Activated CD8-positive, alpha-beta memory T cell treated with anti-CD3 and anti-CD28 coated beads, Interleukin-2, amount 50 U/mL, for 24 hours (primary cell): ENCODE measurements around the gene HLA-DRB1.
"Not testable (repeated sequence)": the region's sequence is repeated elsewhere in the genome, so short reads cannot be mapped to it uniquely, and the experiment has no call there.

Experiments used
- DNase-seq: peaks from one replicate; pipeline ENCODE4 v3.0.0-alpha.2; 2020; ENCODE audit errors: extremely low read depth

The HLA-DRB1 gene

DNA sequence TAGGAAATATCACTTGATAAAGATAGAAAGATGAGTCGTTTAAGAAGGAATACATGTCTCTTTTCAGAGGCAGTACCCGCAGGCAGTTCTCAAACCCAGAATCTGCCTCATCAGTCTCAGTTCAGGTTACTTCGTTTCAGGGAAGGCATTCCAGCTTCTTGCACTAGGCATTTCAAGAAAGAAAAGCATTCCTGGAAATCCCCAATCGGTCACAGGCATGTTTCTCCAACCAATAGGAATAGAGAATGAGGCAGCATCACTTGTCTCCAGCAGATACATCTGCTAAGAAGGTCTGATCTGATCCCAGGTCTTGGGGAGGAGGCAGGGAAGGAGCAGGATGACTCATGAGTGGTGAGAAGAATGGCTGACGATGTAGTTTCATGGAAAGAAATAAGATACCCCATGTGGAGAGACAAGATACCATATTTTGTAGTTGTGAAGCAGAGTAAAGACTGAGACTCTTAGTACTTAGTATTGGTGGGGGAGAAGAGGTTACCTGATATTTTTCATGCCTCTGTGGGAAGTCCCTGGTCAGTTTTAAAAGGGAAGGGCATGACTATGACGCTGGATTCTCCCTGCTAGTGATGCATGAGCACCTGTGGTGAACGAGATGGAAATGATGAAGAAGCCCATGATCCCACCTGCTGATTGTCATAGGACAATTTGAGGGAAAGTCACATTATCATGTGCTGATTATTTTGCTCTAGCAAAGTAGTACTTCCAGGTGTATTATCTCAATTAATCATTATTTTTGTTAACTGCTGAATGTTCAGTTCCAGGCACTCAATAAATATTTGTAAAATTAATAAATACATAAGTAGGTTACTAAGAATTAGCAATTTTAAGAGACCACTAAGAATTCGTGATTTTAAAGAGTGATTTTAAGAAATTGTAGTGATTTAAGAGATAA lies 20.3 kb upstream of the HLA-DRB1 start:
- no peak for DNase-seq

DNA sequence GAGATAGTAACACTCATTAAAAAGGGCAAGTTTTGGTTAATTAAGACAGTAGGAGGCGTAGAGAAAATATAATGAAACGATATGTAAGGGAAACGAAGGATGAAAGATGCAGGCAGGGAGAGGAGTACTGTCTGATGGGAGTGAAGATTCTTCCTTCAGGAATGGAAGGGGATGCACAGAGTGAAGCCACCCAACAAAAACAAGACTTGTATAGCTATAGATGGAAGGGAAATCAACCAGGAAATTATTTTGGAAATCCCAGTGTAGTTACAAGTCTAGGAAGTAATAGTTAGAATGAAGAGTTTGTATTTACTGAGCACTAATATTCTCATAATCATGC lies 19.7 kb upstream of the HLA-DRB1 start:
- no peak for DNase-seq

GRCh38 chr6:32608362-32608761 lies 18.7 kb upstream of the HLA-DRB1 start:
- no peak for DNase-seq

- DNase-seq = no peak
These were observed 18.3 kb upstream of the HLA-DRB1 start for GRCh38 chr6:32607988-32608298.

DNA sequence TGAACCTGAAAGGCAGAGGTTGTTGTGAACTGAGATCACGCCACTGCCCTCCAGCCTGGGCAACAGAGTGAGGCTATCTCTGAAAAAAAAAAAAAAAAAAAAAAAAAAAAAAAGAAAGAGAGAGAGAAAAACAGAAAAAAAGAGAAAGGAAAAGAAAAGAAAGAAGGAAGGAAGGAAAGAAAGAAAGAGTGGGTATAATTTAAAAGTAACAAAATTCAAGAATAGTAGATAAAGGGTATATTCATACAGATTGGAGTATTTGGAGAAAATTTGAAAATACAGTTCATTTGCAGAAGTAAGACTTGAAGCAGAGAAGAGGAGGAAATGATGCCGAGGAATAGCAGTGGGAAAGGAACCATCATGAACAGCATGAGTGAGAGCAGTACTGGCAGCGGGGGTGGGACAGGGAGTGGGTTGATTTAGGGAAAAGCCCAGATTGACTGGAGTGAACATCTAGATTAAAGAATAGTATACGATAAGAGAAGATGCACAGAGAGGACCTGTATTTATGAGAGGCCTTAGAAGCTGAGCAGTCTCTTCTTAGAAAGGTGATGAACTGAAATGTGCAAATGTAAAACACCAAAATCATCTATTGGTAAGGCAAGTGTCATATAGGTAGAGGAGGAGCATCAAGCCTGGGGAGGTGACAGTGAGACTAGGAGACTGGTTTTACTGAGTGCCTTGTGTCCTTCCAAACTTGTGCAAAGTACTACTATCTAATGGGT lies 17.8 kb upstream of the HLA-DRB1 start:
- DNase-seq = no peak

DNA sequence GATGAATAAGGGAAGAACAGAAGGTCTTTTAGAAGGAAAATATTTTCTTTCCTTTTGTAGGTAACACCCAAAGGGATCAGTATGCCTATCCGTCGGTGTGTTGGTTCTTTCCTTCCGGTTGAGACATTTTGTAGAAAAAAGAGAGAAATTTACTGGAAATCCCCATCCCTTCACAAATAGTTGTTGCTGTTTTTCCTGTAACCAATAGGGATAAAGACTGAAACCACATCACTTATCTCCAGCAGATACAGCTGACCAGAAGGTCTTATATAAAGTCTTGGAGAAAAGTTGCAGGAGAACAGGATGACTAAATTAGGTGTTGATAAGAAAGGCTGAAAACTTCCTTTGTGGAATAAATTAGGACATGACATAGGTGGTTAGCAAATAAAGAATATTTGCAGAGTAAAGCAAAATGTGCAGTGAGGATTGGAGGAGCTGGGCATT lies 14.8 kb upstream of the HLA-DRB1 start:
- no peak for DNase-seq

GRCh38 chr6:32603888-32604287 lies 14.2 kb upstream of the HLA-DRB1 start:
- no peak for DNase-seq

DNA sequence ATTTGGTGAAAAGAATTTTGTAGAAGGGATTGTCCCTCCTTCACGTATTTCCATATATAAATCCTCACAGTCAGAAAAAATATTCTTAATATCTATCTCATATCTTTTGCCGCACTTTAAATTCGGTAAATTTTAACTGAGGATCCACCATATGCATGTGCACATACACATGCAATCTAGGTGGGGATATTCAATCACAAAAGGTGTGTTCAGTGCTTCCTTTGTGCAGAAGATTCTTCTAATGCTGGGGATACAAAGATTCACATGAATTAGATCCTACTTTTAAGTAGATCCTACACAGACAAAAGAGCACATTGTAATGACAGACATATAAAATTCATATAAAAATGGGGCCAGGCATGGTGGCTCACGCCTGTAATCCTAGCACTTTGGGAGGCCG lies 13.6 kb upstream of the HLA-DRB1 start:
- no peak for DNase-seq

DNA sequence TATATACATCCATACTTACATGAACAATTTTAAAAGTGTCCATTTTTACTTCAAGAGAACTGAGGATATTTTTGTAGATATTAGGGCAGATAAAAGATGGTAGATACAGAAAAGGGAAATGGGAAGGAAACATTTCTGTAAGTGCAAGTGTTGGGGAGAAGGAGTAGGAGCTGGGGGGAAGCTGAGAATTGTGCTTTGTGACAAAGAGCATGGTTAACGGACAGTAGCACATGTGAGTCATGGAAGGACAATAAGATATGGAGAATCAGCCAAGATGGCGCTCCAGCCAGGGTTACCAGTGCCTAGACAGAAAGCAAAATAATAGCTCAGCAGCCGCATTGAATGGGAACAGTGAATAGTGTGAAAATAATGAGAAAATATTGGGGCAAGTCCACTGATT lies 12.7 kb upstream of the HLA-DRB1 start:
- DNase-seq = no peak

- no peak for DNase-seq
These were observed 7.4 kb upstream of the HLA-DRB1 start for GRCh38 chr6:32597024-32597423.

GRCh38 chr6:32590713-32591112 lies 1.1 kb upstream of the HLA-DRB1 start:
- not testable (repeated sequence) for DNase-seq

DNA sequence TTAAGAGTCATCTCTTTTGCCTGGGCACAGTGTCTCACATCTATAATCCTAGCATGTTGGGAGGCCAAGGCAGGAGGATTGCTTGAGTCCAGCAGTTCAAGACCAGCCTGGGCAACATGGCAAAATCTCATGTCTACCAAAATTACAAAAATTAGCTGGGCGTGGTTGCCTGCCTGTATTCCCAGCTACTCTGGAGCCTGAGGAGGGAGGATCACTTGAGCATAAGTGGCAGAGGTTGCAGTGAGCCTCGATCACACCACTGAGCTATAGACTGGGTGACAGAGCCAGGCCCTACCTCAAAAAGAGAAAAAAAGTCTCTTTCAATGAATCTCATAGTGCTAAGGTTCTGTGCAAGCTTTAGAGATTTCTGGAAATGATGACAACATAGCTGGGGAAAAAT lies 1.5 kb downstream of the HLA-DRB1 start:
- DNase-seq = no peak

GRCh38 chr6:32583527-32583898 lies 6.1 kb downstream of the HLA-DRB1 start:
- no peak for DNase-seq

DNA sequence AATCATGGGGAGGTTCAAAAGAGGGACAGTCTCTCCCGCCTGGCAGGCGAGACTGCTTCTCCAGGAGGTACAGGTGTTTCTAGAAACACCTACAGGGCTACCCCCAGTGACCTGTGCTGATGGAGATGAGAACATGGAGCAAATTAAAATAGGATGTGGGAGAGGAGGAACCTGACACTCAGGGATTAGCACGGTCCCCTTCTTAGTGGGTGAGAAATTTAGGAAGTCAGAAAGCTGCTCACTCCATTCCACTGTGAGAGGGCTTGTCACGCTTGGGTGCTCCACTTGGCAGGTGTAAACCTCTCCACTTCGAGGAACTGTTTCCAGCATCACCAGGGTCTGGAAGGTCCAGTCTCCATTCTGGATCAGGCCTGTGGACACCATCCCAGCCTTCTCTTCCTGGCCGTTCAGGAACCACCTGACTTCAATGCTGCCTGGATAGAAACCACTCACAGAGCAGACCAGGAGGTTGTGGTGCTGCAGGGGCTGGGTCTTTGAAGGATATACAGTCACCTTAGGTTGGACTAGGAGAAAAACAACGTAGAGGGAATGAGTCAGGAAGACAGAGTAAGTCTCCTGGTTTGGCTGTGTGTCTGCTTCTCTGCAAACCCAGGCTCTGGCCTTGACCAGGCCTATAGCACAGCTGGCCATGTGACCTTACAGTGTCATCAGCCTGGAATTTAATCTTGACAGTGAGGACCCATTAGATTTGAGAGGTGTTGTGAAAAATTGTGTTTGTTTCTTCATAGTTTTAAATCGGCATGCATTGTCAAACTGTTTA lies 8.1 kb downstream of the HLA-DRB1 start:
- no peak for DNase-seq

DNA sequence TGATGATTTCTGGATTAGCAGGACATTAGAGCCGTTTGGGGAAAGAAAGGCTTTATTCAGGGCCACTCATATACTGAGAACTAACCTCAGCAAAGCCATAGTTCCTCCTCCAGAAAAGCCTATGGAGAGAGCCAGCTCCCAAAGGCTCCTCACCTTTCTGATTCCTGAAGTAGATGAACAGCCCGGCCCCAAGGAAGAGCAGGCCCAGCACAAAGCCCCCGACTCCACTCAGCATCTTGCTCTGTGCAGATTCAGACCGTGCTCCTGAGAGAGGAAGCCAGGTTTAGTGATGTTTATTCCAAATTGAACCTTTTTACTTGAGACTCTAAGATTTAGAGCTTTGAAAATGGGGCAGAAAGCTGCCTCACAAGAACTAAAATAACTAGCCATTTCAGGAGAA lies 9.1 kb downstream of the HLA-DRB1 start:
- DNase-seq = no peak

DNA sequence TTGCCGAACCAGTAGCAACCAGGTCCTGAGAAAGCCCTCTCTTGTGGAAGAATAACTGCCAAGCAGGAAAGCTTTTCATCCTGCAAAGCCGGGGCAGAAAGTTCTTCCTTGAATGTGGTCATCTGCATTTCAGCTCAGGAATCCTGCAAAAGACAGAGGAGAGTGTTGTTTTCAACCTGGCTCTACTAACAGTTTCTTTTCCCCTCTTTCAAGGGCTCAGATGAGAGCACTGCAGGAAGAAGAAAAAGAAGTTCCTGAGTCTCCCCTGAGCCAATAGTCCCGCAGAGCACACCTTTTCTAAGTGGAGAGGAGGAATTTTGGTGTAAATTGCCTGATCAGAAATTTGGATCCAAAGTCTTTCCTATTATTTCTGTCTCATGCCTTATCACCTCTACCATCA lies 10.7 kb downstream of the HLA-DRB1 start:
- DNase-seq = no peak

DNA sequence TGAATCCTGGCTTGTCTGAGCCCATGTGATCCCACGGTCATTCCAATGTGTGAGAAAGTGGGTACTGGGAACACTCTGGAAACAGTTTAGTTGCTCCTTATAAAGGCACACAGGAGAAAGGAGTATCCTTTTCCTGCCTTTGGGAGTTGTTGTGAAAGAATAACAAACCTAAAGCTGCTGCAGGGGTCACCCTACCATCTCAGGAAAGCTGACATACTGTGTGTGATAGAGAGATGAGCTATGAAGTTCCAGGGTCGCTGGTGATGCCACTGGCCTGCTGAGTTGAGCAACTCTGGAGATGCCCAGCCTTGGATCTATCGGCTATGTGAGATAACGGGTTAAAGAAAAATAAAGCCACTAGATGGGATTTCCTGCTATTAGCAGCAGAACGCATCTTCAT lies 12.2 kb downstream of the HLA-DRB1 start:
- DNase-seq = not testable (repeated sequence)

DNA sequence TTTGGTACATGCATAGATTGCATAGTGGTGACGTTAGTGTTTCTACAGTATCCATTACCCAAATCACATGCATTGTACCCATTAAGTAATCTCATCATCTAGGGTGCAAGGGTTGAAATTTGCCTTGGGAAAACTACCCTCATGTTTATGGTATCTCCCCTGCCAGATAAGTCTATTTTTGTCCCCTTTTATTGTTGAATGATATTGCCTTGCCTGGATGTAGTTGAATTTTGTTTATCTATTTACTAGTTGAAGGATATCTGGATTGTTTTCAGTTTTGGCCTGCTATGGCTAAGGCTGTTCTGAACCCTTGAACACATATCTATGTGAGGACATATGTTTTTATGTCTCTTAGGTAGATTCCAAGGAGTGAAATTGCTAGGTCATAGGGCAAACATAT lies 13.4 kb downstream of the HLA-DRB1 start:
- DNase-seq = no peak

GRCh38 chr6:32570363-32570905 lies 19.2 kb downstream of the HLA-DRB1 start:
- DNase-seq = no peak

DNA sequence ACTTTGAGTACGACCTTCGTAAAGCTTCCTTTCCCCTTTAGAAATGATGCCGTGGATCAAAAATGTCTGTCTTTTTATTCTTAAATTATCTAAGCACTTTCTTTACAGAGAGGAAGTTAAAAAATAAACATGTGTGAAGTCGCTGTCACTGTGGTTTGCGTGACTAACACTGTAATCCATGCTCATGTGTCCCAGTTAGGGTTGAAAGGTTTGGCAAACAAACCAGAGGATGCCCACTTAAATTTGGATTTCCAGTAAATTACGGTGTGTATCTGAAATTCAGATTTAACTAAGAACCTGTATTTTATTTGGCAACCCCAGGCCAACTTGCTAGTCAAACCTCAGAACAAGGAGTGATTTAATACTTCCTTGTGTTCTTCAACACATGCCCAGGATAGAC lies 21.1 kb downstream of the HLA-DRB1 start:
- DNase-seq = no peak

GRCh38 chr6:32566957-32567356 lies 22.7 kb downstream of the HLA-DRB1 start:
- DNase-seq = no peak

DNA sequence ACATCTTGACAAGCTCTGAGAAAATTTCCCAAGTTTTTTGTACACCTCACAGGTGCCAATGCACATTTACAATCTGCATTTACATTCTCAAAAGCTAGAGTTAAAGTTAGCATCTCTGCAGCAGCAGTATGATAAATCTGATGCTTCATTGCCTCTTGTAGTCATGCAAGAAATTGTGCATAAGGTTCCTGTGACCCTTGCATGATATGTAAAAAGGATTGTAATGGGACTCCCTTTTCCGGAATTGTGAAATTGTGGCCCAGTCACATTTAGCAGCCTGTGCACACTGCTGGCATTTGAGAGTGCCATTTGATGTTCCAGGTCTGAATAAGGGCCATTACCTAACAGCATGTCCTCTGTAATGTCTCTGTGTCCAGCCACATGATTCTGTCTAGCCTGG lies 24.1 kb downstream of the HLA-DRB1 start:
- no peak for DNase-seq
